ENCODE data around the gene PBX2.

PBX2 gene

GRCh38 chr6:32170294-32170693 is 19.7 kb downstream of the PBX2 start:
- FAIRE-seq: no peak

GRCh38 chr6:32168807-32169591 is 21.0 kb downstream of the PBX2 start:
- no peak for FAIRE-seq

GRCh38 chr6:32168350-32168749 is 21.7 kb downstream of the PBX2 start:
- no peak for FAIRE-seq

GRCh38 chr6:32167761-32168262 is 22.2 kb downstream of the PBX2 start:
- no peak for FAIRE-seq

- no peak for FAIRE-seq
Measured at GRCh38 chr6:32167154-32167760, 22.7 kb downstream of the PBX2 start.

GRCh38 chr6:32166411-32167061 is 23.5 kb downstream of the PBX2 start:
- no peak for FAIRE-seq

GRCh38 chr6:32164295-32164694 is 25.7 kb downstream of the PBX2 start, which contains the start of gene EGFL8:
TSS of gene EGFL8 (plus strand) at chr6:32164595. CDS start at chr6:32166166, 1,571 bp downstream.
- FAIRE-seq: no peak

GRCh38 chr6:32163559-32164258 is 26.3 kb downstream of the PBX2 start:
- FAIRE-seq: no peak

- no peak for FAIRE-seq
Measured at GRCh38 chr6:32158052-32158451, 31.9 kb downstream of the PBX2 start.

GRCh38 chr6:32156891-32157290 is 33.1 kb downstream of the PBX2 start:
- no peak for FAIRE-seq

GRCh38 chr6:32154514-32155161 is 35.4 kb downstream of the PBX2 start:
- FAIRE-seq: no peak

GRCh38 chr6:32153564-32154513 is 36.2 kb downstream of the PBX2 start, which contains the start of gene PPT2:
TSS of gene PPT2 (plus strand) at chr6:32154141. CDS start at chr6:32154595, 454 bp downstream.
- FAIRE-seq: no peak

- no peak for FAIRE-seq
Measured at GRCh38 chr6:32152769-32153563, 37.0 kb downstream of the PBX2 start.

- no peak for FAIRE-seq
Measured at GRCh38 chr6:32151863-32152768, 37.9 kb downstream of the PBX2 start, which contains the start of gene PRRT1. TSS of gene PRRT1 (minus strand) at chr6:32151939. CDS start at chr6:32151827, 112 bp downstream.

- no peak for FAIRE-seq
Measured at GRCh38 chr6:32151181-32151862, 38.7 kb downstream of the PBX2 start.

- FAIRE-seq: no peak
Measured at GRCh38 chr6:32149932-32150870, 39.8 kb downstream of the PBX2 start.

- no peak for FAIRE-seq
Measured at GRCh38 chr6:32149092-32149755, 40.8 kb downstream of the PBX2 start.
